GM18508 (cell line): ENCODE measurements around the gene SPATA6.
"Not testable (repeated sequence)": the region's sequence is repeated elsewhere in the genome, so short reads cannot be mapped to it uniquely, and the experiment has no call there.

Experiments used
- ATAC-seq: cut with Tn5 transposase; IDR thresholded peaks from one replicate; pipeline ENCODE4 v1.9.1; 2021; ENCODE audit warnings: moderate number of reproducible peaks; ENCODE audit not compliant: insufficient read depth, unreplicated experiment

The SPATA6 gene

DNA sequence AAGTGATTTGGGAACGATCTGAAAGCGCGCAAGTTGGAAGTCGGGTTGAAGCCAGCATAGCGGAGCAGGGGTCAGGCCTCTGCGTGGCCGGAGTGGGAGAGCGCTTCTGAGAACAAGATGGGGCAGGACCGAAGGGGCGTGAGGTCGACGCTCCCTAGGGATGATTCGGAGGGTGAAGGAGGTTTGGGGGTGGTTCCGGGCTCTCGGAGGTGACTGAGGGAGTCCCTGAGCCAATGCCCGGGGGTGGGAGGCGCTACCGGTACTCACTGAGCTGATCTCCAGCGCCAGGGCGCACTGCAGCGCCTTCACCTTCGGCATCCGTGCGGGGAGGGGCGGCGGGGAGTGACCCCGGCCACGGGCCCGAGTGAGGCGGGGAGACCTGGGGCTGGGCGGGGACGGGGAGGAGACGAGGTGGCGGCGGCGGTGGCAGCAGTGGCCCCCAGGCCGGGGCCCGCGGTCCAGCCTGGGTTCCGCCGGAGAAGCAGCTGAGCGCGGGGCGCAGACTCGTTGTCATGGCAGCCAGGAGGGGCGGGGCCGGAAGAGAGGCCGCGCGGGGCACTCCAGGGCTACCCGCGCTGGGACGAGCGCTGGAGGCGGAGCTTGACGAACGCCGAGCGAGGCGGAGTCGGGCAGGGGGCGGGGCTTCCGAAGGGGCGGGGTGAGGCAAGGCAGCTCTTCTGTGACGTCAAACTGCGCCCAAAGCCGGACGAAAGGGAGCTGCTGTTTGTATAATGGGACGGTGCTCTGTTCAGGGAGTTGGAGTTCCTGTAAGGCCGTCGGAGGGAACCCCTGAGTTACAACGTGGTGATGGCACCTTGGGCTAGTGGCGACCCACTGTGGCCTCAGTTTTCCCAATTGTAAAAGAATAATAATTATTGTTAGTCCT, at the start of gene SPATA6:
TSS of gene SPATA6 (minus strand) at position 514 of the 886 bp plus-strand sequence. CDS start at position 318, 196 bp downstream.
- ATAC-seq, result peak; percentile 90

DNA sequence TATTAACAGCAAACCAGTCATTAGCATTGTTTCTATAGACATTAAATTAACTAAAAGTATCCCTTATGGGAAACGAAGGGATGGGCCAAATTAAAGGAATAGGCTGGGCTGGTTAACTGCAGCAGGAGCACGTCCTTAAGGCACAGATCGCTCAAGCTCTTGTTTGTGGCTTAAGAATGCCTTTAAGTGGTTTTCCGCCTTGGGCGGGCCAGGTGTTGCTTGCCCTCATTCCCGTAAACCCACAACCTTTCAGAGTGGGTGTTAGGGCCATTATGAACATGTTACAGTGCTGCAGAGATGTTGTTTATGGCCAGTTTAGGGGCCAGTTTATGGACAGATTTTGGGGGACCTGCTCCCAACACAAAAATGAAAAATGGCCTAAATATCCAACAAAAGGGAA, 47.9 kb upstream of the SPATA6 start:
- ATAC-seq, result not testable (repeated sequence)

DNA sequence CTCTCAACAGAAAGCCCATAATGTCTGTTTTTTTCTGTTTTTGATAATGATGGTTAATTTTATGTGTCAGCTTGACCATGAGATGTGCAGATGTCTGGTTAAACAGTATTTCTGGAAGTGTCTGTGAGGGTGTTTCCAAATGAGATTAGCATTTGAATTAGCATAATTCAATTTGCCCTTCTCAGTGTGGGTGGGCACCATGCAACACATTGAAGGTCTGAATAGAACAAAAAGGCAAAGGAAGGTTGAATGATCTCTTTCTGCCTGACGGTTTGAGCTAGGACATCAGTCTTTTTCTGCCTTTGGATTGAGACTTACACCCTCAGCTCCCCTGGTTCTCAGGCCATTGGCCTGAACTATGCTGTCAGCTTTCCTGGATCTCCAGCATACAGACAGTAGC, 34.9 kb upstream of the SPATA6 start:
- ATAC-seq, result no peak

DNA sequence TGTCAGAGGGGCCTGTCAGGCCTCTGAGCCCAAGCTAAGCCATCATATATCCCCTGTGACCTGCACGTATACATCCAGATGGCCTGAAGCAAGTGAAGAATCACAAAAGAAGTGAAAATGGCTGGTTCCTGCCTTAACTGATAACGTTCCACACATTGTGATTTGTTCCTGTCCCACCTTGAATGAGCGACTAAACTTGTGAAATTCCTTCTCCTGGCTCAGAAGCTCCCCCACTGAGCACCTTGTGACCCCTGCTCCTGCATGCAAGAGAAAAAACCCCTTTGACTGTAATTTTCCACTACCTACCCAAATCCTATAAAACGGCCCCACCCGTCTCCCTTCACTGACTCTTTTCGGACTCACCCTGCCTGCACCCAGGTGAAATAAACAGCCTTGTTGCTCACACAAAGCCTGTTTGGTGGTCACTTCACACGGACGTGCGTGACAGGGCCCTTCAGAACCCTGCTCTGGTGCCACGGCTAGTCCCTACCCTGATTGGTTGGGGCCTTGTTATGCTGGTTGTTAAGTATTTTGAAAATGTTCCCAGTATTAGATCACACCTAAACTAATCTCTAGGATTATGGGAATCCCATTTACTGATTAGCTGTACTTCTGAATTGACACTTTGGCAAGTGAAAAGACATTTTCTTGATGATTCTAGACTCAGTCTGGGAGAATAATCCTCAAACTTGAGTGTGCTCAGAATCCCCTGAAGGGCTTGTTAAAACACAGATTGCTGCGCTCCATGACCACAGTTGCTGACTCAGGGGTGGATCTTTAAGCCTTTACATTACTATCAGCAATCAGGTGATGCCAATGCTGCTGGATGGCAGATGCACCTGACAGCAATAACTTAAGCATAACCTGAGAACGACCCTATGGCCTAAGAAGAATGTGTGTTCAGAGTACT, 28.8 kb upstream of the SPATA6 start:
- ATAC-seq, result no peak

- ATAC-seq, result no peak
Observed at GRCh38 chr1:48499211-48499735, 27.3 kb upstream of the SPATA6 start.

DNA sequence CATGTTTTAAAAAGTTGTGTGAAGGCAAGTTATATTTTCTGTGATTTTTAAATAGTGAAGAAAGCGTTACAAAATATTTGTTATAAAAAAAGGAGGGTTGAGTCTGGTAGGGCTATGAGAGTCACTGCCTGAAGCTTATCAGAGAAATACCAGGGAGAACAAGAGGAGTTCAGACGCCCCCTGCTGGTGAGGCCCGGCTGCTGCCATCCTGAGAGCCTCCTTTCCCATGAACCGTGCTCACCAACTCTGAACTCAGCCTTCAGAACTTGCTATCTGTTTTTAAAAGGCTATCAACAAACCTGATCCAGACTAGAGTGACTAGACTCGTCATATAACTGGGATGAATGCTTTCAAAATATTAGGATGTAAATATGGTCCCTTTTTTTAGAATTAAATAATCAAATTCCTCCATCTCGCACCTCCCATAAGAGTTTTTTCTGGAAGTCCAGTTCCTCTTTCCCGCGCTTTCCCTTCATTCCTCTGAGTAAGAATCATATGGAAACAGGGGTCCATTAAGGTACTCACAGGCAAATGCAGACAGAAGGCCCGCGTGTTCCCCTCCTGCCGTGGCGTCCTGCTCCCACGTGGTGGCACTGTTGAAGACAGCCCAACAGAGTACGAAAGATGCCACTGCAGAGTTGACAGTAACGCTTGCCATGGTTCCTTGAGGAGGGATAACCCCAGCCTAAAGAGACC, 26.2 kb upstream of the SPATA6 start:
- ATAC-seq, result peak; percentile 50

DNA sequence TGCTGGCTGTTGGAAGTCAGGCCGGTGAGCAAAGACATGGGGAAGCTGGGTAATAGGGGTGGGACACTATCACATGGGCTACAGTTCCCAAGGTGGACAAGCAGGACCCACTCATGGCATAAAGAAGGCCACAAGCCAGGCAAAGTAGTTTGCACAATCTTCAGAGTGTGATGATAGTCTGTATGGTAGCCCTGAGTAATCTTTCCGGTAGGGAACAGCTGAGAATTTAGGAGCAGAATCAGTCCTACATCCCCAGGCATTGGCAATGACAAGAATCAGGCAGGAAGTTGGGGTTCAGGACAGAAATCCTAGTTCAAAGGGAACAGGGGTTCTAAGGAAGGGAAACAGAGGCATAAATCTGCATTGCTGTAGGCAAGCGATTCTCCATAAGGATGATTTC, 23.9 kb upstream of the SPATA6 start:
- ATAC-seq, result no peak

- no peak for ATAC-seq
Observed at GRCh38 chr1:48495166-48495565, 23.2 kb upstream of the SPATA6 start.

- ATAC-seq, result no peak
Observed at GRCh38 chr1:48493970-48494769, 22.2 kb upstream of the SPATA6 start.

DNA sequence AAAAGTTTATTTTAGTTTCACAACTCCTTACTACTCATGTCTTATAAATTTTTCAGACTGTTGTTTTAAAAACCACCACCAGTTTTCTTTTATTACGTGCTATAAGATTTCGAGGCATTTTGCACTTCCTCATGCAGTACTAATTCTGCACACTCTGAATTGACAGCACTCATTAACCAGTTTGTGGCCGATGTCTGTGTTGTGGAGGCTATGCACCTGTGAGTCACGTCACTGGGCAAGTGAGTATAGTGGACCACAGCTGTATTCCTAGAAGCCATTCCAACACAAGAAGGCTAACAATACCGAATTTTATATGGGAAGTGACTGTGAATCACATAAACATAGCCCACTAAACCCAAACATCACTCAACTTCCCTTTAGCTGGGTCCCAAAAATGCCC, 21.0 kb upstream of the SPATA6 start:
- no peak for ATAC-seq

GRCh38 chr1:48492392-48492791, 20.4 kb upstream of the SPATA6 start:
- no peak for ATAC-seq

DNA sequence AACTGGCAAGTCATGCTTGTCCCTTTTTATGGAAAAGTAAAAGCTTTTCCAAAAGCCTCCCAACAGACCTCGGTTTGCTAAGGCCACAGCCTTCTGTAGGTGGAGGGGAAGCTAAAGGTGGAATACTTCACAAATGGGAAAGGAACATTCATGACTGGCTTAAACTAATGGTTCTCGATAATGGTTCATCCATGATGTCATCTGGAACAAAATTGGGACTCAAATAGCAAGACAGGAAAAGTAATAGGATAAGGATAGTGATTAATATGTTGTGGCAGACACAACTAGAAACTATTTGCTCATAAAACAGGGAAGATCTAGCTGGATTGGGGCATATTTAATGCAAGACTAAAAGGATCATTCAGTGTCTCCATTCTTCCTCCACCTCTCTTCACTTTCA, 16.7 kb upstream of the SPATA6 start:
- ATAC-seq, result no peak

DNA sequence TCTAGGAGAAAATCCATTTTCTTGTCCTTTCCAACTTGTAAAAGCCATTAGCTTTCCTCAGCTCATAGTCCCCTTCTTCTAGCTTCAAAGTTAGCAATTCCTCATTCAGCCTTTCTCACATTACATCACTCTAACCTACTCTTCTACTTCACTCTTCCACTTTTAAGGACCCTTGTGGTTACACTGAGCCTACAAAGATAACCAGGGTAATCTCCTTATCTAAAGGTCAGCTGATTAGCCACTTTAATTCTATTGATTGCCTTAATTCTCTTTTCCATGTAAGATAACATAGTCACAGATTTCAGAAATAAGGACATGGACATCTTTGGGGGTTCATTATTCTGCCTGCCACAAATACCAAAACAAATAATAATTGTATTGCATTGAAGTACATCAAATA, 8.5 kb upstream of the SPATA6 start:
- no peak for ATAC-seq

DNA sequence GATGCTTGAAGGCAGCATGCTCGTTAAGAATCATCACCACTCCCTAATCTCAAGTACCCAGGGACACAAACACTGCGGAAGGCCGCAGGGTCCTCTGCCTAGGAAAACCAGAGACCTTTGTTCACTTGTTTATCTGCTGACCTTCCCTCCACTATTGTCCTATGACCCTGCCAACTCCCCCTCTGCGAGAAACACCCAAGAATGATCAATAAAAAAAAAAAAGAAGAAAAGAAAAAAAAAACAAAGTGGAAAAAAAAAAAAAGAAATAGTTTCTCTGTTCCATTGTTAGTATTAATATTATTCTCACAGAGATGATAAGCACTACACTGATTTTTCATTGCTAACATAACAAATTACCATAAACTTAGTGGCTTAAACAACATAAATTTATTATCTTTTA, 8.0 kb upstream of the SPATA6 start:
- ATAC-seq, result not testable (repeated sequence)

DNA sequence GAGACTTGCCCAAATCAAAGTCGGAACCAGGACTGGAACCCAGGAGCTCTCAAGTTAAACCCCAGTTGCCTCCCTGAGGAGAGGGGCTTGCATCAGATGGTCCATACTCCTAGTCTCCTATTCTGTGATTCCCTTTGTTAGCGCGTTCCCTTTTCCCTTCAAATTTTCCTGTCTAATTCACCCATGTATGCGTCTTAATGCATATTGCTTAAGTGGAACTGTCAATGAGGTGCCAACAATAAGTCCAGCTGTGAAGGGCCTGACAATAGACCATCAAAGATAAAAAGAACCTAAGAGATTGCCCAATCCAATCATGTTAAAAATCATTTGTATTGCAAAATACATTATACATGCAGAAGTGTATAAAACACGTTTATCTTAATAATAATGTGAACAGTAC, 634 bp upstream of the SPATA6 start:
- ATAC-seq, result no peak

GRCh38 chr1:48470950-48471690, 884 bp downstream of the SPATA6 start:
- ATAC-seq, result no peak

GRCh38 chr1:48470481-48470855, 1.5 kb downstream of the SPATA6 start:
- ATAC-seq, result no peak

DNA sequence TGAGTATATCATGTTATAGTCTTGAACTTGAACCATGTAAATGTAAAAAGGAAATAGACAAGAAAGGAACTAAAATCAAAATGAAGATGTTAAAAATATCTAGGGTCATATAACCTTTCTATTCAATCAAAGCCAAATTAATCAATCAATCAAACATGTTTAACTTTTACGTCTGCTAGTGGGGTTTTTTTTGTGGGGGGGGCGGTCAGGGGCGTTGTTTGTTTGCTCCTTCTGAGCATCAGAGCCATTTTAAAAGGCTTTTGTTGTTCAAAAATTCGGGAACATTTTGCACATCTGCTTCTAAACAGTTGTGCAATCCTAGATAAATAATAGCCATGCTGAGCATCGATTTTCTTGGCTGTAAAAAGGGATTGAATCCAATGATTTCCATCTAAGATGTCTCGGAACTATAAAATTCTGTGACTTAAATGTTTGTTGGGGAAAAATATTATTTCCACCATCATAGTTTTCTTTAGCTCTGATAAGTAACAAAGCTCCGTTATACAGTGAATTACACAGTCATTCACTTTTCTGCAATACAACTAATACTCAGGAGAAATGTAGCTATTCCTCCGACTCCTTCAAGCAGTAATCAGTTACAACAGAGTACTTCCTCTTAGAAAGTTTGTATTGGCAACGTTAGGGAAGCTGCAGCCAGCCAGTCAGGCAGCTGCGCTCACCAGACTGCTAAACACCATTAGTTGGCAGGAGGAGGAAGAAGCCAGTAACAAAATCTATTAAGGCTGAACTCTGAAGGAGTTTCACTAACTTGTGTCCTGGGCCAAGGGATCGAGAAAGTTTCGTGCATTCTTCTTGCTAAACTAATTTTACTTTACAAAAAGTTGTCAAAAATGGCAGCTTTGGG, 2.2 kb downstream of the SPATA6 start:
- no peak for ATAC-seq
